Esophagus muscularis mucosa (tissue), 4 donors: ENCODE results near the gene GGT5.

ENCODE experiments used
- EP300 ChIP-seq: sonication (generic); formaldehyde crosslinking; IDR thresholded peaks from one replicate; pipeline ENCODE4 v1.6.1; 2017; ENCODE audit warnings: antibody characterized with exemption
- POLR2A ChIP-seq: fragments of 450-650 bp; IDR thresholded peaks from one replicate; pipeline ENCODE4 v1.6.1; 2017; ENCODE audit warnings: antibody characterized with exemption, moderate library complexity, mild to moderate bottlenecking, low read depth
- POLR2AphosphoS5 ChIP-seq, 2 donors: sonication (generic); formaldehyde crosslinking; IDR thresholded peaks; one replicate each; pipeline ENCODE4 v1.6.1; 2017; ENCODE audit warnings: antibody characterized with exemption in 2 of 2
- TF ChIP-seq, protein P1 (sequence below), 3 experiments: fragments of 200-600 bp in 2 of 3; fragments of 450-650 bp in 1 of 3; sonication (generic) in 2 of 3; IDR thresholded peaks; one replicate each; pipeline ENCODE4 v1.5.1; 2017 to 2019; ENCODE audit warnings: antibody characterized with exemption in 3 of 3, mild to moderate bottlenecking in 2 of 3, moderate library complexity in 1 of 3

DNA sequence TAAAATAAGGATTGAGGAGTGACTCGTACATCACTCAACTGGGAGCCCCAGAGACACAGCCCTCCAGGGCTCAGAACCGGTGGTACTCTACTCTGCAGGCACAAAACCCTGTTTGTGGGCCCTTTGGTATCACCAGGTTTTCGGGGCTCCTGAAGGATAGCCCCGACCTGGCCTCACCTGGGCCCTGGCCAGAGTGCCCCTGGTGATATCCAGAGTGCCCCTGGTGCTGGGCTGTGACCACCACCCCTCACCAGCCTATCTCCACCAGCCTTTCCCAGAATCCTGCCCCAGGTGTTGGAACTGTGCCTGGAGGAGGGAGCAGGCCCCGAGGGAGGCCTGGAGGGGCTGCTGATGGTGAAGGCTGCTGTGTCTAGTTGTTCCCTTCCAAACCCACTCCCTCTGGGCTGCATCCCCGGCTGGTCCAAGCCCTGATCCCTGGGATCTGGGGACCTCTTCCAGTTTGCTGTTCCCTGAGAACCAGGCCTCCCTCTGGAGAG is 2.2 kb upstream of the GGT5 start:
- TF ChIP-seq, protein P1, sequence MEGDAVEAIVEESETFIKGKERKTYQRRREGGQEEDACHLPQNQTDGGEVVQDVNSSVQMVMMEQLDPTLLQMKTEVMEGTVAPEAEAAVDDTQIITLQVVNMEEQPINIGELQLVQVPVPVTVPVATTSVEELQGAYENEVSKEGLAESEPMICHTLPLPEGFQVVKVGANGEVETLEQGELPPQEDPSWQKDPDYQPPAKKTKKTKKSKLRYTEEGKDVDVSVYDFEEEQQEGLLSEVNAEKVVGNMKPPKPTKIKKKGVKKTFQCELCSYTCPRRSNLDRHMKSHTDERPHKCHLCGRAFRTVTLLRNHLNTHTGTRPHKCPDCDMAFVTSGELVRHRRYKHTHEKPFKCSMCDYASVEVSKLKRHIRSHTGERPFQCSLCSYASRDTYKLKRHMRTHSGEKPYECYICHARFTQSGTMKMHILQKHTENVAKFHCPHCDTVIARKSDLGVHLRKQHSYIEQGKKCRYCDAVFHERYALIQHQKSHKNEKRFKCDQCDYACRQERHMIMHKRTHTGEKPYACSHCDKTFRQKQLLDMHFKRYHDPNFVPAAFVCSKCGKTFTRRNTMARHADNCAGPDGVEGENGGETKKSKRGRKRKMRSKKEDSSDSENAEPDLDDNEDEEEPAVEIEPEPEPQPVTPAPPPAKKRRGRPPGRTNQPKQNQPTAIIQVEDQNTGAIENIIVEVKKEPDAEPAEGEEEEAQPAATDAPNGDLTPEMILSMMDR (IDR thresholded peaks at IDR 0.05) = no peak
- TF ChIP-seq POLR2AphosphoS5 (IDR thresholded peaks at IDR 0.05) = no peak
- no peak for TF ChIP-seq POLR2A
- no peak for TF ChIP-seq EP300
